ENCODE measurements around the gene MERTK. TPM values are rescaled to one million over a fixed set of nuclear protein-coding genes. Genes with fewer than 3 reads are reported as not detected.

MERTK gene
- total RNA-seq, 1 experiment from 2014 or later = 2.1 TPM

GRCh38 chr2:111945444-111946293 lies 47.3 kb downstream of the MERTK start:
- Mint-ChIP-seq H3K4me1 (ENCODE audit: low read depth, unreplicated experiment) (peaks cover 44% of the 10 kb centered on the region), H3K4me3 (ENCODE audit: low read depth, unreplicated experiment) (no peak overlapping the region), H3K27me3 (ENCODE audit: unreplicated experiment) (peaks cover 17% of the 10 kb centered on the region), H3K36me3 (ENCODE audit: insufficient read depth, unreplicated experiment) (peaks cover 7% of the 10 kb centered on the region), H3K27ac (ENCODE audit: unreplicated experiment) (peak overlapping the region; percentile 67), H3K9me3 (ENCODE audit: low read depth, unreplicated experiment) (no peaks in the 10 kb centered on the region)
- BruUV-seq (replicated peaks) = no TSS peak
- intact Hi-C loops (cut with micrococcal nuclease; ENCODE audit: unreplicated experiment) = loop anchor here (5.0 kb wide), 1 partner anchor 38 kb away; no protein-coding TSS in a partner anchor
- CTCF ChIA-PET = interaction anchor here (0.7 to 1.2 kb wide), 5 partner anchors 9 to 88 kb away, joined by 3 to 8 read pairs (median 6); partner anchors contain the start of gene MERTK
- no peak for DNase-seq
- TF ChIP-seq CTCF (IDR thresholded peaks at IDR 0.05; ENCODE audit: unreplicated experiment) = no peak

GRCh38 chr2:111946294-111947114 lies 48.1 kb downstream of the MERTK start:
- Mint-ChIP-seq H3K9me3 (ENCODE audit: low read depth, unreplicated experiment) (no peaks in the 10 kb centered on the region), H3K36me3 (ENCODE audit: insufficient read depth, unreplicated experiment) (peaks cover 7% of the 10 kb centered on the region), H3K27ac (ENCODE audit: unreplicated experiment) (peak overlapping the region; percentile 67), H3K4me1 (ENCODE audit: low read depth, unreplicated experiment) (peaks cover 44% of the 10 kb centered on the region), H3K4me3 (ENCODE audit: low read depth, unreplicated experiment) (no peak overlapping the region), H3K27me3 (ENCODE audit: unreplicated experiment) (peaks cover 17% of the 10 kb centered on the region)
- TF ChIP-seq CTCF (IDR thresholded peaks at IDR 0.05; ENCODE audit: unreplicated experiment) = no peak
- peak; percentile 77 for DNase-seq
- intact Hi-C loops (cut with micrococcal nuclease; ENCODE audit: unreplicated experiment) = loop anchor here (5.0 kb wide), 1 partner anchor 39 kb away; no protein-coding TSS in a partner anchor
- CTCF ChIA-PET = interaction anchor here (0.5 to 1.2 kb wide), 6 partner anchors 10 to 87 kb away, joined by 3 to 8 read pairs (median 4); partner anchors contain the start of gene MERTK
- BruUV-seq (replicated peaks) = no TSS peak

GRCh38 chr2:111947219-111947618 lies 48.8 kb downstream of the MERTK start:
- BruUV-seq (replicated peaks) = no TSS peak

More at GRCh38 chr2:111947219-111947618, 48.8 kb downstream of the MERTK start:
- no peak for DNase-seq
- H3K4me3 Mint-ChIP-seq (ENCODE audit: low read depth, unreplicated experiment) = no peak overlapping the region
- H3K27me3 Mint-ChIP-seq (ENCODE audit: unreplicated experiment) = peaks cover 12% of the 10 kb centered on the region
- H3K4me1 Mint-ChIP-seq (ENCODE audit: low read depth, unreplicated experiment) = peaks cover 38% of the 10 kb centered on the region
- CTCF ChIA-PET = interaction anchor here (1.2 kb wide), 2 partner anchors 19 to 60 kb away, joined by 6 read pairs; no protein-coding TSS in a partner anchor
- H3K36me3 Mint-ChIP-seq (ENCODE audit: insufficient read depth, unreplicated experiment) = peaks cover 7% of the 10 kb centered on the region
- intact Hi-C loops (cut with micrococcal nuclease; ENCODE audit: unreplicated experiment) = loop anchor here (5.0 kb wide), 1 partner anchor 40 kb away; no protein-coding TSS in a partner anchor
- peak overlapping the region; percentile 67 for H3K27ac Mint-ChIP-seq (ENCODE audit: unreplicated experiment)
- H3K9me3 Mint-ChIP-seq (ENCODE audit: low read depth, unreplicated experiment) = no peaks in the 10 kb centered on the region
- TF ChIP-seq CTCF (IDR thresholded peaks at IDR 0.05; ENCODE audit: unreplicated experiment) = no peak
